Upper lobe of left lung (tissue), 6 donors: Measurements from ENCODE around the gene STEAP3. TPM values are rescaled to one million over a fixed set of nuclear protein-coding genes. Genes with fewer than 3 reads are reported as not detected.

Experiments
- ATAC-seq, 2 donors: fragments of 200-7000 bp; cut with Tn5 transposase; one replicate each; pipeline ENCODE4 v1.9.1; 2022; ENCODE audit warnings: mild to moderate bottlenecking in 2 of 2, moderate library complexity in 2 of 2; ENCODE audit not compliant: low FRiP score in 2 of 2
- DNase-seq, 2 donors: peaks; one replicate each; pipeline ENCODE4 v3.0.0-alpha.2; 2019 to 2020
- H3K27ac ChIP-seq, 4 donors: fragments of 200-600 bp; sonication (generic); one replicate each; pipeline ENCODE4 v1.5.1; 2016 to 2019
- H3K27me3 ChIP-seq, 4 donors: fragments of 200-600 bp; sonication (generic); one replicate each; pipeline ENCODE4 v1.5.1; 2017 to 2019
- H3K36me3 ChIP-seq, 4 donors: fragments of 200-600 bp; sonication (generic); one replicate each; pipeline ENCODE4 v1.5.1; 2016 to 2019
- H3K4me1 ChIP-seq, 4 donors: fragments of 200-600 bp; sonication (generic); one replicate each; pipeline ENCODE4 v1.5.1; 2018 to 2019
- H3K4me3 ChIP-seq, 4 donors: fragments of 200-600 bp; sonication (generic); one replicate each; pipeline ENCODE4 v1.5.1; 2017 to 2019; ENCODE audit warnings: mild to moderate bottlenecking in 2 of 4, moderate library complexity in 1 of 4
- H3K9me3 ChIP-seq, 4 donors: fragments of 200-600 bp; sonication (generic); one replicate each; pipeline ENCODE4 v1.5.1; 2018 to 2019
- CTCF ChIP-seq, 6 experiments: fragments of 450-650 bp in 4 of 6; fragments of 200-600 bp in 2 of 6; sonication (generic) in 2 of 6; IDR thresholded peaks; one replicate each; pipeline ENCODE4 v1.5.1; 2016 to 2019; ENCODE audit warnings: antibody characterized with exemption in 6 of 6
- EP300 ChIP-seq, 4 donors: sonication (generic); formaldehyde crosslinking; IDR thresholded peaks; one replicate each; pipeline ENCODE4 v1.5.1; 2017; ENCODE audit warnings: antibody characterized with exemption in 4 of 4, control low read depth in 2 of 4
- POLR2A ChIP-seq, 4 donors: fragments of 450-650 bp; IDR thresholded peaks; one replicate each; pipeline ENCODE4 v1.5.1; 2016 to 2017; ENCODE audit warnings: antibody characterized with exemption in 4 of 4, mild to moderate bottlenecking in 2 of 4
- POLR2AphosphoS5 ChIP-seq, 2 donors: sonication (generic); formaldehyde crosslinking; IDR thresholded peaks; one replicate each; pipeline ENCODE4 v1.5.1; 2017; ENCODE audit warnings: antibody characterized with exemption in 2 of 2
- WGBS, 2 donors: methylation state at CpG; one replicate each; pipeline ENCODE4 v1.1.5; 2017 to 2018; 5-methylcytosine and 5-hydroxymethylcytosine counted together
- total RNA-seq, 6 donors: library from RNA; depleted of rRNA in 4 of 6; stranded (reverse); fragments of >200 nt in 4 of 6; gene quantifications; one replicate each; pipeline versions ENCODE4 v1.1.0 to v1.2.1, GENCODE V29; 2016 to 2021
- donor health status: DM: no; HTN: no; CAD: no; lungs with moderate emphysema.
- donor health status: DM: no; HTN: yes; CAD: no; lungs with severe emphysema.

The STEAP3 gene
- total RNA-seq, 6 donors from 2014 or later = 18.1 to 26.6 (median 22.4) TPM

- no peak for ATAC-seq
- 92 to 93% methylated on average over 6 of the region's 6 CpGs for WGBS, 2 donors
- no peak overlapping the region for H3K4me3 ChIP-seq
- peaks cover 3 to 16% (median 13%) of the 10 kb centered on the region in 4 donors for H3K4me1 ChIP-seq
- no peak overlapping the region for H3K27ac ChIP-seq
- no peak for TF ChIP-seq POLR2A (IDR thresholded peaks at IDR 0.05)
- no peak for TF ChIP-seq EP300 (IDR thresholded peaks at IDR 0.05)
- no peak for TF ChIP-seq CTCF (IDR thresholded peaks at IDR 0.05)
- TF ChIP-seq POLR2AphosphoS5 (IDR thresholded peaks at IDR 0.05) = no peak
- DNase-seq = no peak
- no peaks in the 10 kb centered on the region for H3K9me3 ChIP-seq
- no peaks in the 10 kb centered on the region for H3K36me3 ChIP-seq
- no peaks in the 10 kb centered on the region for H3K27me3 ChIP-seq
Observed at GRCh38 chr2:119279666-119280065, 56.0 kb downstream of the STEAP3 start.

- TF ChIP-seq EP300 (IDR thresholded peaks at IDR 0.05) (no peak), POLR2AphosphoS5 (IDR thresholded peaks at IDR 0.05) (no peak), CTCF (IDR thresholded peaks at IDR 0.05) (no peak), POLR2A (IDR thresholded peaks at IDR 0.05) (no peak)
- Histone ChIP-seq H3K4me1 (peaks cover 3 to 16% (median 13%) of the 10 kb centered on the region in 4 donors), H3K36me3 (no peaks in the 10 kb centered on the region), H3K27ac (no peak overlapping the region), H3K9me3 (no peaks in the 10 kb centered on the region), H3K27me3 (no peaks in the 10 kb centered on the region), H3K4me3 (no peak overlapping the region)
- DNase-seq (no peak), ATAC-seq (no peak)
- WGBS, 2 donors = 64 to 68% methylated on average over 4 of the region's 4 CpGs
Observed at GRCh38 chr2:119280680-119281079, 57.0 kb downstream of the STEAP3 start.

GRCh38 chr2:119282146-119282995 is 58.7 kb downstream of the STEAP3 start:
- Histone ChIP-seq H3K9me3 (no peaks in the 10 kb centered on the region), H3K4me1 (peaks cover 3 to 16% (median 13%) of the 10 kb centered on the region in 4 donors), H3K4me3 (no peak overlapping the region), H3K27ac (peak overlapping the region in 2 of 4 donors; percentile 54 to 76), H3K36me3 (peaks cover 0 to 5% (median 0%) of the 10 kb centered on the region in 4 donors), H3K27me3 (no peaks in the 10 kb centered on the region)
- ATAC-seq (peak; percentile 11 to 34), DNase-seq (no peak)
- 62 to 70% methylated on average over 21 of the region's 21 CpGs for WGBS, 2 donors
- TF ChIP-seq POLR2AphosphoS5 (IDR thresholded peaks at IDR 0.05) (no peak), EP300 (IDR thresholded peaks at IDR 0.05) (no peak), CTCF (IDR thresholded peaks at IDR 0.05) (no peak), POLR2A (IDR thresholded peaks at IDR 0.05) (no peak)

DNA sequence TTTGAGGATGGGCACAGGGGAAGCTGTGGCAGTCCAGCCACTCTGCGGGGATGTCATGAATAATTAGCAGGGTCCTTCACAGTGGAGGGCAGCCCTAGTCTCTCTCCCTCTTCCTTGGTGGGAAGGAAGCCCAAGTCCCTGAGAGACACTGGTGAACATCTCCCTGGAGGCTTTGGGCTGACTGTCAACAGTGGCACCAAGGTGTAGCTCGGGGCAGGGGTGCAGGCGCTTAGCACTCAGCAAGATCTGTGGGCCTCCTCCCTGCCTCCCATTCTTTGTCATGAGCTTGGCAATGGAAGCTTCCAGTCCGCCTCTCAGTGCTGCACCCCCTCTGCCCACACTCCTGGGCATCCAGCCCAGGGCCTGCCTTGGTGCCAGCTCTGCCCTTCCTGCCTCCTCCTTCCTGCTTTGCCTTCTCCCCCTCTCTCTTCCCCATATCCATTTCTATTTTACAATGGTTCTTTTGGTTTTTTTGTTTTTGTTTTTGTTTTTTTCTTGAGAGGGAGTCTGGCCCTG is 59.4 kb downstream of the STEAP3 start:
- Histone ChIP-seq H3K27ac (peak overlapping the region in 2 of 4 donors; percentile 54 to 76), H3K27me3 (no peaks in the 10 kb centered on the region), H3K4me1 (peaks cover 3 to 16% (median 13%) of the 10 kb centered on the region in 4 donors), H3K4me3 (no peak overlapping the region), H3K9me3 (no peaks in the 10 kb centered on the region), H3K36me3 (peaks cover 0 to 5% (median 0%) of the 10 kb centered on the region in 4 donors)
- TF ChIP-seq CTCF (IDR thresholded peaks at IDR 0.05) (no peak), EP300 (IDR thresholded peaks at IDR 0.05) (no peak), POLR2A (IDR thresholded peaks at IDR 0.05) (no peak), POLR2AphosphoS5 (IDR thresholded peaks at IDR 0.05) (no peak)
- ATAC-seq = peak in 1 of 2 donors; percentile 55
- WGBS, 2 donors = 48 to 78% methylated on average over 3 to 4 of the region's 4 CpGs
- peak; percentile 37 to 57 for DNase-seq
